Measurements from ENCODE around the gene NDUFS7. TPM values are rescaled to one million over a fixed set of nuclear protein-coding genes. Genes with fewer than 3 reads are reported as not detected.
A peak's percentile ranks its signal among the peaks of the same experiment; 100 is the strongest.

NDUFS7 gene
- total RNA-seq, 1 experiment from 2014 or later: 135 TPM

- peak; percentile 35 for DNase-seq (ENCODE audit: unreplicated experiment)
- Mint-ChIP-seq H3K27me3 (ENCODE audit: insufficient read depth, unreplicated experiment) (no peaks in the 10 kb centered on the region), H3K4me3 (ENCODE audit: unreplicated experiment) (peak overlapping the region; percentile 21), H3K9me3 (ENCODE audit: unreplicated experiment) (no peaks in the 10 kb centered on the region), H3K36me3 (ENCODE audit: insufficient read depth, unreplicated experiment) (no peaks in the 10 kb centered on the region), H3K4me1 (ENCODE audit: insufficient read depth, unreplicated experiment) (peaks cover 11% of the 10 kb centered on the region), H3K27ac (ENCODE audit: low read depth, unreplicated experiment) (no peak overlapping the region)
- intact Hi-C loops (cut with micrococcal nuclease): no loop called here
- no peak for TF ChIP-seq CTCF (IDR thresholded peaks at IDR 0.05; ENCODE audit: unreplicated experiment)
- ChIA-PET CTCF (no interaction called here), POLR2A (interaction anchor here (0.9 kb wide), 1 partner anchor 16 kb away, joined by 3 read pairs; no protein-coding TSS in a partner anchor)
- no TSS peak for BruUV-seq (replicated peaks)
These were observed 16.8 kb downstream of the NDUFS7 start for GRCh38 chr19:1400281-1401137.

DNA sequence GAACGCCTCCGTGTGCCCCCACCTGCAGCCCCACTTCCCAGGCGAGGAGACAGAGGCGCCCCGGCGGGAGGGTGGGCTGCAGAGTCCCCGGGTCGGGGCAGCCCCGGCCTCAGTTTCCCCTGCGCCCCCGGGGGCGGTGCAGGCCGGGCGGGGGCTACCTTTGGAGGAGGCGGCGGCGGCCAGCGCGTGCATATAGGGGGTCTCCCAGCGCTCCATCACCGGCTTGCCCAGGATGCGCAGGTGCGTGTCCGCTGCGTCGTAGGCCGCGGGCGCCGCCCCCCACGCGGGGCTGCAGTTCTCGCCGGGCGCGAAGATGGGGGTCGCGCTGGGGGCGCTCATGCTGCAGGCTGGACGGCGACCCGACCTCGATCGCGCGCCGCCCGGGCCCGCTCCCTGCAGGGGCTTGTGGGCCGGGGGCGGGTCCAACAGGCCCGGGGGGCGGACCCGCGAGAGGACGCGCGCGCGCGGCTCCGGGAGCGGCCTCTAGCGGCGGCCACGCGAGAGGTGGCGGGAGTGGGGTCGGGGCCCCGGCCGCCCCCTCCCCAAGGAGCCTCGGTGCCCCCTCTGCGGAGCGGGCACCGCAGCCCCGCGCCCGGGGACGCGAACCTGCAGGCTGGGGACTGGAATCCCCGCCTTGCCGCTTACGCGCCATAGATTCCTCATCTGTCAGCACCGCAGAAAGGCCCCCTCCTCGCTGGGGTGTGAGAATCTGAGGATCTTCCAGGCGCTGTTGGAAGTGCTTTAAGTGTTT lies 17.6 kb downstream of the NDUFS7 start, which contains the start of gene GAMT:
TSS of gene GAMT (minus strand) at position 405 of the 751 bp plus-strand sequence. CDS start at position 339, 66 bp downstream.
- TF ChIP-seq CTCF (IDR thresholded peaks at IDR 0.05; ENCODE audit: unreplicated experiment): peak; percentile 13
- no peaks in the 10 kb centered on the region for H3K36me3 Mint-ChIP-seq (ENCODE audit: insufficient read depth, unreplicated experiment)
- H3K9me3 Mint-ChIP-seq (ENCODE audit: unreplicated experiment): no peaks in the 10 kb centered on the region
- intact Hi-C loops (cut with micrococcal nuclease): no loop called here
- no peak for DNase-seq (ENCODE audit: unreplicated experiment)
- H3K4me1 Mint-ChIP-seq (ENCODE audit: insufficient read depth, unreplicated experiment): peaks cover 11% of the 10 kb centered on the region
- peak within 1 kb of the TSS; percentile 17 for H3K27ac Mint-ChIP-seq (ENCODE audit: low read depth, unreplicated experiment)
- POLR2A ChIA-PET: interaction anchor here (0.9 to 1.4 kb wide), 2 partner anchors 15 to 148 kb away, joined by 3 read pairs; no protein-coding TSS in a partner anchor
- CTCF ChIA-PET: no interaction called here
- H3K27me3 Mint-ChIP-seq (ENCODE audit: insufficient read depth, unreplicated experiment): no peaks in the 10 kb centered on the region
- H3K4me3 Mint-ChIP-seq (ENCODE audit: unreplicated experiment): peak within 1 kb of the TSS; percentile 21
- BruUV-seq (replicated peaks): no TSS peak

DNA sequence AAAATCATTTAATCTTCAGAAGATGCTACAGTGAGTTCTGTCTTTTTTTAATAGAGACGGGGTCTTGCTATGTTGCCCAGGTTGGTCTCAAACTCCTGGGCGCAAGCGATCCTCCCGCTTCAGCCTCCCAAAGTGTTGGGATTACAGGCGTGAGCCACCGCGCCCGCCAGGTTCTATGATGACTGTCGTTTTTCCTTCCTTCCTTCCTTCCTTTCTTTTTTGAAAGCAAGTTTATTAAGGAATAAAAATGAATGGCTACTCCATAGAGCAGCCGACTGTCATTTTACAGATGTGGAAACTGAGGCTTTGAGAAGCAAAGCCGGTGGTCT lies 18.1 kb downstream of the NDUFS7 start:
- intact Hi-C loops (cut with micrococcal nuclease): no loop called here
- TF ChIP-seq CTCF (IDR thresholded peaks at IDR 0.05; ENCODE audit: unreplicated experiment): no peak

More for the DNA sequence above, 18.1 kb downstream of the NDUFS7 start:
- H3K9me3 Mint-ChIP-seq (ENCODE audit: unreplicated experiment): no peaks in the 10 kb centered on the region
- DNase-seq (ENCODE audit: unreplicated experiment): no peak
- ChIA-PET CTCF (no interaction called here), POLR2A (interaction anchor here (0.5 to 1.4 kb wide), 2 partner anchors 149 to 257 kb away, joined by 3 read pairs; no protein-coding TSS in a partner anchor)
- no peak overlapping the region for H3K27ac Mint-ChIP-seq (ENCODE audit: low read depth, unreplicated experiment)
- H3K4me3 Mint-ChIP-seq (ENCODE audit: unreplicated experiment): no peak overlapping the region
- H3K27me3 Mint-ChIP-seq (ENCODE audit: insufficient read depth, unreplicated experiment): no peaks in the 10 kb centered on the region
- peaks cover 11% of the 10 kb centered on the region for H3K4me1 Mint-ChIP-seq (ENCODE audit: insufficient read depth, unreplicated experiment)
- BruUV-seq (replicated peaks): no TSS peak
- no peaks in the 10 kb centered on the region for H3K36me3 Mint-ChIP-seq (ENCODE audit: insufficient read depth, unreplicated experiment)
